ENCODE measurements around the gene UPB1.

DNA sequence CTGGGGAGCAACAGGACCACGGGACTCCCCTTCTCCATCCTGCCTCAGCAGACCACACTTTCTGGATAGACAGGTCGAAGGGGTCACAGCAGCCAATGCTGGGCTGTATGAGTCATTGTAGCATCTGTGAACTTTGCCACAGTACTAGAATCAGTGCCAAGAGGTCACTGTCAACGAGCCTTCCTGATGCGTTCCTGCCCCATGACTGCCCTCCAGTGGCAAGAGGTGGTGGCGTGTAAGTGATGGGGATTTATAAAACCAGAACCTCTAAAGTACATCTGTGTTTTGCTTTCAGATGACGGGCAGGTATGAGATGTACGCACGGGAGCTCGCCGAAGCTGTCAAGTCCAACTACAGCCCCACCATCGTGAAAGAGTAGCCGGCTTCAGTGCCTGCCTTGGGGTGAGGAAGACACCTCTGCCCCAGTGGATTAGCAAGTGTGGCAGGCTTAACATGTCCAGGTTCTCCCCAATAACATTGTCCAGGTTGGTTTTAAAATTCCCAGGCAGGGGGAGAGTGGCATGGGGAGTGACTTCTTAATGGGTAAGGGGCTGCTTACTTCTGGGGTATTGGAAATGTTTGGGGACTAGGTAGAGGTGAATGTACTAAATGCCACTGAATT, 30.4 kb downstream of the UPB1 start:
- TF ChIP-seq POLR2A (IDR thresholded peaks at IDR 0.05; ENCODE audit: low read length) (no peak), GATA1 (IDR thresholded peaks at IDR 0.05; ENCODE audit: low read depth, low read length) (no peak)
